HG02938 (cell line): Measurements from ENCODE around the gene OR3A2.
"Not testable (repeated sequence)": the region's sequence is repeated elsewhere in the genome, so short reads cannot be mapped to it uniquely, and the experiment has no call there.

Experiments used
- ATAC-seq: cut with Tn5 transposase; IDR thresholded peaks from one replicate; pipeline ENCODE4 v1.9.1; 2021; ENCODE audit warnings: mild to moderate bottlenecking, moderate library complexity; ENCODE audit not compliant: unreplicated experiment

OR3A2 gene

GRCh38 chr17:3385869-3386816 lies at the start of gene OR3A2:
TSS of gene OR3A2 (minus strand) at chr17:3386308.
- ATAC-seq = no peak

- no peak for ATAC-seq
These were observed 47.6 kb upstream of the OR3A2 start, which contains the start of gene OR1E2 for GRCh38 chr17:3433741-3434140. TSS of gene OR1E2 (minus strand) at chr17:3433841. CDS start at chr17:3433841, 0 bp downstream.

- ATAC-seq = not testable (repeated sequence)
These were observed 47.1 kb upstream of the OR3A2 start for GRCh38 chr17:3433215-3433614.

GRCh38 chr17:3418222-3418621 lies 32.1 kb upstream of the OR3A2 start:
- ATAC-seq = no peak

- ATAC-seq = no peak
These were observed 29.5 kb upstream of the OR3A2 start for GRCh38 chr17:3415610-3416009.

GRCh38 chr17:3412216-3412615 lies 26.1 kb upstream of the OR3A2 start:
- not testable (repeated sequence) for ATAC-seq

GRCh38 chr17:3411070-3411469 lies 25.0 kb upstream of the OR3A2 start, which contains the start of gene OR3A3:
TSS of gene OR3A3 (plus strand) at chr17:3411370.
- no peak for ATAC-seq

- not testable (repeated sequence) for ATAC-seq
These were observed 17.7 kb upstream of the OR3A2 start for GRCh38 chr17:3403856-3404255.

- no peak for ATAC-seq
These were observed 15.7 kb upstream of the OR3A2 start for GRCh38 chr17:3401786-3402185.

GRCh38 chr17:3400055-3400454 lies 13.9 kb upstream of the OR3A2 start:
- no peak for ATAC-seq

GRCh38 chr17:3398310-3398709 lies 12.2 kb upstream of the OR3A2 start, which contains the start of gene OR1E1:
TSS of gene OR1E1 (minus strand) at chr17:3398410. CDS start at chr17:3398410, 0 bp downstream.
- ATAC-seq = no peak

- ATAC-seq = not testable (repeated sequence)
These were observed 11.7 kb upstream of the OR3A2 start for GRCh38 chr17:3397801-3398200.

- ATAC-seq = no peak
These were observed 3.7 kb upstream of the OR3A2 start for GRCh38 chr17:3389791-3390190.

- ATAC-seq = no peak
These were observed 4.2 kb downstream of the OR3A2 start for GRCh38 chr17:3381957-3382356.

GRCh38 chr17:3378321-3378720 lies 7.8 kb downstream of the OR3A2 start:
- no peak for ATAC-seq

- ATAC-seq = not testable (repeated sequence)
These were observed 14.9 kb downstream of the OR3A2 start for GRCh38 chr17:3371167-3371566.

- not testable (repeated sequence) for ATAC-seq
These were observed 43.3 kb downstream of the OR3A2 start for GRCh38 chr17:3342782-3343181.

- no peak for ATAC-seq
These were observed 50.2 kb downstream of the OR3A2 start for GRCh38 chr17:3335876-3336275.

- ATAC-seq = no peak
These were observed 67.8 kb downstream of the OR3A2 start for GRCh38 chr17:3318336-3318735.

- ATAC-seq = no peak
These were observed 69.3 kb downstream of the OR3A2 start for GRCh38 chr17:3316836-3317235.

GRCh38 chr17:3308603-3309002 lies 77.5 kb downstream of the OR3A2 start:
- ATAC-seq = no peak

GRCh38 chr17:3298260-3298659 lies 87.8 kb downstream of the OR3A2 start, which contains the start of gene OR3A1:
TSS of gene OR3A1 (minus strand) at chr17:3298360. CDS start at chr17:3292582, 5,778 bp downstream.
- no peak for ATAC-seq
